ENCODE results near the gene LINS1.

The LINS1 gene

GRCh38 chr15:100591835-100592234, 10.1 kb downstream of the LINS1 start:
- TF ChIP-seq SIN3A (IDR thresholded peaks at IDR 0.05; ENCODE audit: borderline replicate concordance, insufficient read depth, low read length) (no peak), POLR2AphosphoS5 (IDR thresholded peaks at IDR 0.05; ENCODE audit: low read depth, low read length) (no peak), REST (IDR thresholded peaks at IDR 0.05; ENCODE audit: insufficient read depth in 1 of 2, low read depth in 2 of 2, low read length in 2 of 2) (no peak), TAF1 (IDR thresholded peaks at IDR 0.05; ENCODE audit: borderline replicate concordance, insufficient read depth, low read length) (no peak), FOXP2 (optimal IDR thresholded peaks at IDR 0.05; ENCODE audit: borderline replicate concordance, extremely low read depth, extremely low read length, insufficient read depth) (no peak)

- TF ChIP-seq REST (IDR thresholded peaks at IDR 0.05; ENCODE audit: insufficient read depth in 1 of 2, low read depth in 2 of 2, low read length in 2 of 2): no peak
- TF ChIP-seq POLR2AphosphoS5 (IDR thresholded peaks at IDR 0.05; ENCODE audit: low read depth, low read length): no peak
- TF ChIP-seq TAF1 (IDR thresholded peaks at IDR 0.05; ENCODE audit: borderline replicate concordance, insufficient read depth, low read length): no peak
- TF ChIP-seq SIN3A (IDR thresholded peaks at IDR 0.05; ENCODE audit: borderline replicate concordance, insufficient read depth, low read length): no peak
- TF ChIP-seq FOXP2 (optimal IDR thresholded peaks at IDR 0.05; ENCODE audit: borderline replicate concordance, extremely low read depth, extremely low read length, insufficient read depth): no peak
Measured at GRCh38 chr15:100588638-100589242, 13.2 kb downstream of the LINS1 start.

GRCh38 chr15:100580414-100580813, 21.6 kb downstream of the LINS1 start:
- no peak for TF ChIP-seq FOXP2 (optimal IDR thresholded peaks at IDR 0.05; ENCODE audit: borderline replicate concordance, extremely low read depth, extremely low read length, insufficient read depth)
- no peak for TF ChIP-seq SIN3A (IDR thresholded peaks at IDR 0.05; ENCODE audit: borderline replicate concordance, insufficient read depth, low read length)
- no peak for TF ChIP-seq POLR2AphosphoS5 (IDR thresholded peaks at IDR 0.05; ENCODE audit: low read depth, low read length)
- TF ChIP-seq TAF1 (IDR thresholded peaks at IDR 0.05; ENCODE audit: borderline replicate concordance, insufficient read depth, low read length): no peak
- no peak for TF ChIP-seq REST (IDR thresholded peaks at IDR 0.05; ENCODE audit: insufficient read depth in 1 of 2, low read depth in 2 of 2, low read length in 2 of 2)

- TF ChIP-seq FOXP2 (optimal IDR thresholded peaks at IDR 0.05; ENCODE audit: borderline replicate concordance, extremely low read depth, extremely low read length, insufficient read depth) (no peak), REST (IDR thresholded peaks at IDR 0.05; ENCODE audit: insufficient read depth in 1 of 2, low read depth in 2 of 2, low read length in 2 of 2) (no peak), SIN3A (IDR thresholded peaks at IDR 0.05; ENCODE audit: borderline replicate concordance, insufficient read depth, low read length) (no peak), POLR2AphosphoS5 (IDR thresholded peaks at IDR 0.05; ENCODE audit: low read depth, low read length) (no peak), TAF1 (IDR thresholded peaks at IDR 0.05; ENCODE audit: borderline replicate concordance, insufficient read depth, low read length) (no peak)
Measured at GRCh38 chr15:100573526-100573925, 28.5 kb downstream of the LINS1 start.

Measured in PFSK-1 (cell line).